Mesothelial cell of epicardium (in vitro differentiated cells): ENCODE results near the gene NEK11. TPM values are rescaled to one million over a fixed set of nuclear protein-coding genes. Genes with fewer than 3 reads are reported as not detected.

Source experiments
- DNase-seq, 2 experiments: peaks; one replicate each; pipeline ENCODE4 v3.0.0; 2021; ENCODE audit warnings: low spot score in 2 of 2; ENCODE audit not compliant: unreplicated experiment in 2 of 2
- H3K27ac Mint-ChIP-seq: 2 replicates; pipeline ENCODE4 v1.8.0; 2021; ENCODE audit warnings: mixed read lengths
- H3K27me3 Mint-ChIP-seq: 2 replicates; pipeline ENCODE4 v1.8.0; 2021; ENCODE audit warnings: low read depth, mixed read lengths
- H3K36me3 Mint-ChIP-seq: 2 replicates; pipeline ENCODE4 v1.8.0; 2021; ENCODE audit warnings: mixed read lengths
- H3K4me1 Mint-ChIP-seq: 2 replicates; pipeline ENCODE4 v1.8.0; 2021; ENCODE audit warnings: mixed read lengths
- H3K4me3 Mint-ChIP-seq: 2 replicates; pipeline ENCODE4 v1.8.0; 2021; ENCODE audit warnings: mild to moderate bottlenecking, moderate library complexity, mixed read lengths
- H3K9me3 Mint-ChIP-seq: 2 replicates; pipeline ENCODE4 v1.8.0; 2021; ENCODE audit warnings: mixed read lengths
- total RNA-seq: library from RNA; stranded (reverse); gene quantifications from 3 replicates; pipeline ENCODE4 v1.2.1, GENCODE V29; 2021
- TF ChIP-seq, protein P1 (sequence below): fragments of 200-600 bp; sonication (generic); IDR thresholded peaks from one replicate; pipeline ENCODE4 v1.5.0; 2021; ENCODE audit warnings: antibody characterized with exemption; ENCODE audit not compliant: unreplicated experiment

The NEK11 gene
- total RNA-seq, 1 donor from 2014 or later = 11.3 TPM

DNA sequence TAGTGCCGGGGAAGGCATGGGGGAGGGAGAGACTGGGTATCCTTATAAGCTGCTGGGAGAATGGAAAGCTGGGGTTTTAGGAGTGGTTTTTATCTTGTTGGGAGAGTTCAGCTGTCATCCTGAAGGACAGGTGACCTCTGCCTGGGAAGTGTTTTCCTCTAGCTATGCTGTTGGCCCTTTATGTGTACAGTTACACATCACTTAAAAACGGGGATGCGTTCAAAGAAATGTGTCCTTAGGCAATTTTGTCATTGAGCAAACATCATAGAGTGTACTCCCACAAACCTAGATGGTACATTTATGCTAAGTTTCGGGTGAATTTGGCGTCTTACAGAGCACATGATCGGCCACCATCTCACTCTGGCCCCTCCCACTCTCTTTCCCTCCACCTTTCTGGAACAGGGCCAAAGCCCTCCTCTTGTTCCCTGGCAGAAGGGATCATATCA lies 190.6 kb downstream of the NEK11 start:
- H3K4me1 Mint-ChIP-seq = peaks cover 7% of the 10 kb centered on the region
- H3K27me3 Mint-ChIP-seq = no peaks in the 10 kb centered on the region
- TF ChIP-seq, protein P1, sequence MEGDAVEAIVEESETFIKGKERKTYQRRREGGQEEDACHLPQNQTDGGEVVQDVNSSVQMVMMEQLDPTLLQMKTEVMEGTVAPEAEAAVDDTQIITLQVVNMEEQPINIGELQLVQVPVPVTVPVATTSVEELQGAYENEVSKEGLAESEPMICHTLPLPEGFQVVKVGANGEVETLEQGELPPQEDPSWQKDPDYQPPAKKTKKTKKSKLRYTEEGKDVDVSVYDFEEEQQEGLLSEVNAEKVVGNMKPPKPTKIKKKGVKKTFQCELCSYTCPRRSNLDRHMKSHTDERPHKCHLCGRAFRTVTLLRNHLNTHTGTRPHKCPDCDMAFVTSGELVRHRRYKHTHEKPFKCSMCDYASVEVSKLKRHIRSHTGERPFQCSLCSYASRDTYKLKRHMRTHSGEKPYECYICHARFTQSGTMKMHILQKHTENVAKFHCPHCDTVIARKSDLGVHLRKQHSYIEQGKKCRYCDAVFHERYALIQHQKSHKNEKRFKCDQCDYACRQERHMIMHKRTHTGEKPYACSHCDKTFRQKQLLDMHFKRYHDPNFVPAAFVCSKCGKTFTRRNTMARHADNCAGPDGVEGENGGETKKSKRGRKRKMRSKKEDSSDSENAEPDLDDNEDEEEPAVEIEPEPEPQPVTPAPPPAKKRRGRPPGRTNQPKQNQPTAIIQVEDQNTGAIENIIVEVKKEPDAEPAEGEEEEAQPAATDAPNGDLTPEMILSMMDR = no peak
- H3K9me3 Mint-ChIP-seq = no peaks in the 10 kb centered on the region
- no peak overlapping the region for H3K4me3 Mint-ChIP-seq
- H3K36me3 Mint-ChIP-seq = no peaks in the 10 kb centered on the region
- no peak overlapping the region for H3K27ac Mint-ChIP-seq
- DNase-seq = no peak

DNA sequence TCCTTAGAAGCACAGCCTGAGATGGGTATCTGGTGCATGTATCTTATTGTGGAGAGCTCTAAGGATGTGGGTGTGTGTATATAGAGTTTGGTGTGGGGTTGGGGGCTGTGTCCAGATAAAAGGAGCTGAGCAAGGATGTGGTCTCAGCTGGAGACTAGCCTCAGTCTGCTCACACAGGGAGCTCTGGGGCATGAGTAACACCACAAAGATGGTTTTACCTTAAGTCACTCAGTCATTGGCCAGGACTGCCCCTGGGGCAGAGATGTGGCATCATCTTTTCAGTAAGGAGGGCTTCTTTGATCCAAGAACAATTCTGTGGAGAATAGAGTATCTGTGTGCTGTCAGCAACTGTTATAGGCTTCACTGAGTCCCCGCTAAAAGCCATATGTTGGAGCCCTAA lies 191.5 kb downstream of the NEK11 start:
- H3K27me3 Mint-ChIP-seq = no peaks in the 10 kb centered on the region
- H3K27ac Mint-ChIP-seq = no peak overlapping the region
- no peak overlapping the region for H3K4me3 Mint-ChIP-seq
- peaks cover 7% of the 10 kb centered on the region for H3K4me1 Mint-ChIP-seq
- no peaks in the 10 kb centered on the region for H3K9me3 Mint-ChIP-seq
- H3K36me3 Mint-ChIP-seq = no peaks in the 10 kb centered on the region
- DNase-seq = no peak
- TF ChIP-seq, protein P1 = no peak

DNA sequence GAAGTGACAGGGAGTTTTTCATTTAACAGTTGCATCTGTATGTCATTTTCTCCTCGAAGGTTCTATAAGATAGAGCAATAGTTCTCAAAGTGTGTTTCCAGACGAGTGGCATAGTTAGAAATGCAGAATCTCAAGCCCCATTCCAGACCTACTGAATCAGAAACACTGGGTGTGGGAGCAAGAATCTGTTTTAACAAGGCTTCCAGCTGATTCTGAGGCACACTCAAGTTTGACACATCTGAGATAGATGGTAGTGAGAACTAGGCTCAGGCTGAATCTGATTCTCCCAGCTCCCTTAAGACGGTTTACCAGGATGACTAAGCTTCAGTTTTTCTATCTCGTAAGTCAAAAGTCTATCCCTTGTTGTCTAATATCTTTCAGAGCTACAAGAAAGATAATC lies 195.1 kb downstream of the NEK11 start:
- no peaks in the 10 kb centered on the region for H3K36me3 Mint-ChIP-seq
- no peak overlapping the region for H3K27ac Mint-ChIP-seq
- TF ChIP-seq, protein P1 = no peak
- peaks cover 7% of the 10 kb centered on the region for H3K4me1 Mint-ChIP-seq
- H3K4me3 Mint-ChIP-seq = no peak overlapping the region
- H3K27me3 Mint-ChIP-seq = no peaks in the 10 kb centered on the region
- DNase-seq = no peak
- H3K9me3 Mint-ChIP-seq = no peaks in the 10 kb centered on the region

DNA sequence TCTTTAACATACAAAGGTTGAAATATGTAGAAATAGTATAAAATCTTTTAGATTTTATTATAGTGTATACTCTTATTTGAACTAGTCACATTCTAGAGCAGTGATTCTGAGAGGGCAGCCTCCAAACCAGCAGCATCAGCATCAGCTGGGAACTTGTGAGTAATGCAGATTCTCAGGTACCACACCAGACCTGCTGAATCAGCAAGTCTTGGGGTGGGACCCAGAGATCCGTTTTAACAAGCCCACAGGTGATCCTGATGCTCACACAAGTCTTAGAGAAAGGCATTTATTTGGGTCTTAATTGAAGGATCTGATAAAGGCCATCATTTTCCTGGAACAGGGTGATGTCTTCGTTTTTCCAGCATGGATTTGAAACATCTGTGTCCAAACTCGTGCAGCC lies 195.9 kb downstream of the NEK11 start:
- Mint-ChIP-seq H3K36me3 (no peaks in the 10 kb centered on the region), H3K27me3 (no peaks in the 10 kb centered on the region), H3K27ac (no peak overlapping the region), H3K4me3 (no peak overlapping the region), H3K9me3 (no peaks in the 10 kb centered on the region), H3K4me1 (peaks cover 2% of the 10 kb centered on the region)
- TF ChIP-seq, protein P1 = no peak
- DNase-seq = no peak

DNA sequence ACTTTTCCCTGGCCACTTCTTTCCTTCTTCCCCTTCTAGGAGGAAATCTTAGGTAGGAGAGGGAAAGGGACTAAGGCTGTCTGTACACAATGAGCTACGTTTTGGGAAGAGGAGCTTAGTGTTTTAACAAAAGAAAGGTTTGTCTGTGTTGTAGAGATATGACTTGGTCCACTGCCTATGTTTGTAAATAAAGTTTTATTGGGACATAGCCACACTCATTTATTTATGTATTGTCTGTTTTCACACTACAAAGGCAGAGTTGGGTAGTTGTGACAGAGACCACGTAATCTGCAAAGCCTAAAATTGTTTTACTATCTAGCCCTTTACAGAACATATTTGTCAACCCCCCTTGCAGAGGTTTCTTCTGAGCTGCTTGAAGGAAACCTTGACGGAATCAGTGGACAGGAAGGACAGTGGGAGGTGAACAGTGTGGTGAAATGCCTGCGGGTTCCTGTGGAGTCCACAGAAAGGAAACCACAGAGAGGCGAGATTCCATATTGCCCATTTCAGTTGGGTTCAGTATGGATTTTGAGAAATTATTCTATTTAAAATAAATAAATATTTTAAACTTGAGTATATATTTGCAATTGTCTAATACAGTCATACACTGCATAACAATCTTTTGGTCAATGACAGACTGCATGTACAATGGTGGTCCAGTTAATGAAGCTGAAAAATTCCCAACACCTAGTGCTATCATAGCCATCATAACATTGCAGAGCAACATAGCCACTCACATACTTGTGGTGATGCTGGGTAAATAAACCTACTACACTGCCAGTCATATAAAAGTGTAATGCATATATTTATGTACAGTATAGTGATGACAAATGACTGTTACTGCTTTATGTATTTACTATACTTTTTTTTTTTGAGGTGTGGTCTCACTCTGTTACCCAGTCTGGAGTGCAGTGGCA lies 197.0 kb downstream of the NEK11 start:
- Mint-ChIP-seq H3K4me1 (no peaks in the 10 kb centered on the region), H3K27me3 (no peaks in the 10 kb centered on the region), H3K36me3 (no peaks in the 10 kb centered on the region), H3K9me3 (no peaks in the 10 kb centered on the region), H3K4me3 (no peak overlapping the region), H3K27ac (no peak overlapping the region)
- TF ChIP-seq, protein P1 = no peak
- DNase-seq = no peak
